Peyer's patch (tissue), 4 donors: ENCODE data around the gene SEMA3D. TPM values are rescaled to one million over a fixed set of nuclear protein-coding genes. Genes with fewer than 3 reads are reported as not detected.

Source experiments
- DNase-seq, 3 donors: peaks; one replicate each; pipeline ENCODE4 v3.0.0-alpha.2; 2017 to 2019
- H3K27ac ChIP-seq, 4 donors: fragments of 200-600 bp; sonication (generic); one replicate each; pipeline ENCODE4 v1.5.1; 2016 to 2019
- H3K27me3 ChIP-seq, 2 donors: fragments of 200-600 bp; sonication (generic); one replicate each; pipeline ENCODE4 v1.5.1; 2019
- H3K36me3 ChIP-seq, 3 donors: fragments of 200-600 bp; sonication (generic); one replicate each; pipeline ENCODE4 v1.5.1; 2016 to 2019
- H3K4me1 ChIP-seq, 4 donors: fragments of 200-600 bp; sonication (generic); one replicate each; pipeline ENCODE4 v1.5.1; 2016 to 2019
- H3K4me3 ChIP-seq, 4 donors: fragments of 200-600 bp; sonication (generic); 1 replicate in 3 of 4; 2 replicates in 1 of 4; pipeline ENCODE4 v1.5.1; 2016 to 2019; ENCODE audit warnings: mild to moderate bottlenecking in 1 of 4
- H3K9me3 ChIP-seq, 4 donors: fragments of 200-600 bp; sonication (generic); one replicate each; pipeline ENCODE4 v1.5.1; 2016 to 2019; ENCODE audit warnings: mild to moderate bottlenecking in 1 of 4
- CTCF ChIP-seq, 6 experiments: fragments of 450-650 bp in 4 of 6; fragments of 200-600 bp in 2 of 6; sonication (generic) in 1 of 6; IDR thresholded peaks; one replicate each; pipeline ENCODE4 v1.5.1; 2017 to 2019; ENCODE audit warnings: antibody characterized with exemption in 6 of 6, mild to moderate bottlenecking in 3 of 6, moderate library complexity in 1 of 6
- POLR2A ChIP-seq, 2 donors: fragments of 450-650 bp; IDR thresholded peaks; one replicate each; pipeline ENCODE4 v1.5.1; 2017; ENCODE audit warnings: antibody characterized with exemption in 2 of 2, mild to moderate bottlenecking in 2 of 2, moderate library complexity in 2 of 2
- total RNA-seq, 4 donors: library from RNA; depleted of rRNA; stranded (reverse); fragments of >200 nt; gene quantifications; one replicate each; pipeline ENCODE4 v1.1.0, GENCODE V29; 2016

The SEMA3D gene
- total RNA-seq, 4 donors from 2014 or later = 4.5 to 7.6 (median 6.5) TPM

- H3K27me3 ChIP-seq = no peaks in the 10 kb centered on the region
- no peak for TF ChIP-seq POLR2A (IDR thresholded peaks at IDR 0.05)
- no peak for TF ChIP-seq CTCF (IDR thresholded peaks at IDR 0.05)
- no peak for DNase-seq
- H3K27ac ChIP-seq = no peak overlapping the region
- H3K36me3 ChIP-seq = no peaks in the 10 kb centered on the region
- no peaks in the 10 kb centered on the region for H3K4me1 ChIP-seq
- no peak overlapping the region for H3K4me3 ChIP-seq
- no peaks in the 10 kb centered on the region for H3K9me3 ChIP-seq
Measured at GRCh38 chr7:85176197-85176596, 10.7 kb downstream of the SEMA3D start.

GRCh38 chr7:85175217-85175616, 11.6 kb downstream of the SEMA3D start:
- H3K36me3 ChIP-seq = no peaks in the 10 kb centered on the region
- no peak overlapping the region for H3K27ac ChIP-seq
- H3K4me1 ChIP-seq = no peaks in the 10 kb centered on the region
- H3K4me3 ChIP-seq = no peak overlapping the region
- no peaks in the 10 kb centered on the region for H3K9me3 ChIP-seq
- no peak for DNase-seq
- no peaks in the 10 kb centered on the region for H3K27me3 ChIP-seq
- TF ChIP-seq CTCF (IDR thresholded peaks at IDR 0.05) = no peak
- TF ChIP-seq POLR2A (IDR thresholded peaks at IDR 0.05) = no peak

- no peak overlapping the region for H3K27ac ChIP-seq
- no peaks in the 10 kb centered on the region for H3K4me1 ChIP-seq
- no peaks in the 10 kb centered on the region for H3K9me3 ChIP-seq
- TF ChIP-seq CTCF (IDR thresholded peaks at IDR 0.05) (no peak), POLR2A (IDR thresholded peaks at IDR 0.05) (no peak)
- H3K27me3 ChIP-seq = no peaks in the 10 kb centered on the region
- H3K36me3 ChIP-seq = no peaks in the 10 kb centered on the region
- H3K4me3 ChIP-seq = no peak overlapping the region
- DNase-seq = no peak
Measured at GRCh38 chr7:85172530-85172941, 14.3 kb downstream of the SEMA3D start.

- H3K4me3 ChIP-seq = no peak overlapping the region
- H3K9me3 ChIP-seq = no peaks in the 10 kb centered on the region
- no peak overlapping the region for H3K27ac ChIP-seq
- no peak for DNase-seq
- H3K4me1 ChIP-seq = no peaks in the 10 kb centered on the region
- no peaks in the 10 kb centered on the region for H3K36me3 ChIP-seq
- TF ChIP-seq CTCF (IDR thresholded peaks at IDR 0.05) = no peak
- no peak for TF ChIP-seq POLR2A (IDR thresholded peaks at IDR 0.05)
- no peaks in the 10 kb centered on the region for H3K27me3 ChIP-seq
Measured at GRCh38 chr7:85167636-85168035, 19.2 kb downstream of the SEMA3D start.

GRCh38 chr7:85165263-85165662, 21.6 kb downstream of the SEMA3D start:
- Histone ChIP-seq H3K9me3 (no peaks in the 10 kb centered on the region), H3K4me3 (no peak overlapping the region), H3K27ac (no peak overlapping the region), H3K27me3 (no peaks in the 10 kb centered on the region), H3K36me3 (no peaks in the 10 kb centered on the region), H3K4me1 (no peaks in the 10 kb centered on the region)
- no peak for DNase-seq
- TF ChIP-seq CTCF (IDR thresholded peaks at IDR 0.05) = no peak
- TF ChIP-seq POLR2A (IDR thresholded peaks at IDR 0.05) = no peak

- Histone ChIP-seq H3K36me3 (no peaks in the 10 kb centered on the region), H3K27ac (no peak overlapping the region), H3K27me3 (no peaks in the 10 kb centered on the region), H3K4me1 (no peaks in the 10 kb centered on the region), H3K9me3 (no peaks in the 10 kb centered on the region), H3K4me3 (no peak overlapping the region)
- TF ChIP-seq POLR2A (IDR thresholded peaks at IDR 0.05) (no peak), CTCF (IDR thresholded peaks at IDR 0.05) (no peak)
- DNase-seq = no peak
Measured at GRCh38 chr7:85164376-85164775, 22.5 kb downstream of the SEMA3D start.
